Epidermal melanocyte (primary cell): Measurements from ENCODE around the gene RNU6-9.

ENCODE experiments used
- DNase-seq: peaks from one replicate; pipeline ENCODE4 v3.0.0; 2011; ENCODE audit warnings: low spot score; ENCODE audit not compliant: insufficient read length

The RNU6-9 gene

GRCh38 chr19:932648-933552 lies 39.6 kb downstream of the RNU6-9 start:
- peak; percentile 97 for DNase-seq

GRCh38 chr19:933553-933882 lies 40.2 kb downstream of the RNU6-9 start:
- no peak for DNase-seq

- no peak for DNase-seq
Observed at GRCh38 chr19:934197-934840, 41.0 kb downstream of the RNU6-9 start.

- DNase-seq, result peak; percentile 82
Observed at GRCh38 chr19:934865-935479, 41.7 kb downstream of the RNU6-9 start.

- DNase-seq, result no peak
Observed at GRCh38 chr19:936175-936546, 42.9 kb downstream of the RNU6-9 start.

GRCh38 chr19:937259-937694 lies 44.0 kb downstream of the RNU6-9 start:
- DNase-seq, result no peak

- no peak for DNase-seq
Observed at GRCh38 chr19:938233-938923, 45.1 kb downstream of the RNU6-9 start.

GRCh38 chr19:939439-939838 lies 46.2 kb downstream of the RNU6-9 start:
- DNase-seq, result no peak

GRCh38 chr19:939922-940321 lies 46.6 kb downstream of the RNU6-9 start:
- DNase-seq, result no peak

GRCh38 chr19:940591-941291 lies 47.5 kb downstream of the RNU6-9 start:
- peak; percentile 85 for DNase-seq

GRCh38 chr19:941292-942132 lies 48.2 kb downstream of the RNU6-9 start:
- no peak for DNase-seq

GRCh38 chr19:942133-942645 lies 48.9 kb downstream of the RNU6-9 start:
- DNase-seq, result no peak
